ENCODE results near the gene FBL.

- no peak for TF ChIP-seq POLR2A (IDR thresholded peaks at IDR 0.05)
- no peak for TF ChIP-seq CTCF (IDR thresholded peaks at IDR 0.05)
Observed at GRCh38 chr19:39841041-39841440, 5.1 kb downstream of the FBL start.

Measured in esophagus squamous epithelium (tissue), 4 donors.